K562 (cell line): ENCODE measurements around the gene GPR37L1. TPM values are rescaled to one million over a fixed set of nuclear protein-coding genes. Genes with fewer than 3 reads are reported as not detected.
A peak's percentile ranks its signal among the peaks of the same experiment; 100 is the strongest.

ENCODE experiments used
- CTBP1 ChIP-seq: fragments of 450-650 bp; IDR thresholded peaks from 2 replicates; pipeline ENCODE4 v1.6.1; 2016; ENCODE audit warnings: borderline replicate concordance
- GATAD2A ChIP-seq: fragments of 450-650 bp; IDR thresholded peaks from 2 replicates; pipeline ENCODE4 v1.6.1; 2017
- HEY1 ChIP-seq: fragments of 250-450 bp; sonication (Bioruptor Pico); IDR thresholded peaks from 2 replicates; pipeline ENCODE4 v1.5.0; 2020; ENCODE audit warnings: mild to moderate bottlenecking, moderate library complexity, borderline replicate concordance
- KDM1A ChIP-seq, 2 experiments: fragments of 450-650 bp; IDR thresholded peaks; 2 replicates each; pipeline ENCODE4 v1.6.1; 2016; ENCODE audit warnings: mild to moderate bottlenecking in 2 of 2
- L3MBTL2 ChIP-seq: fragments of 450-650 bp; IDR thresholded peaks from 2 replicates; pipeline ENCODE4 v1.6.1; 2016; ENCODE audit warnings: mild to moderate bottlenecking, moderate library complexity
- NEUROD1 ChIP-seq: fragments of 150-350 bp; IDR thresholded peaks from 2 replicates; pipeline ENCODE4 v1.6.1; 2014; ENCODE audit warnings: borderline replicate concordance, low read length, low read depth; ENCODE audit not compliant: partially characterized antibody
- NFE2 ChIP-seq: IDR thresholded peaks from 2 replicates; pipeline ENCODE4 v1.6.1; 2014; ENCODE audit warnings: antibody characterized with exemption, low read depth
- NR2C2 ChIP-seq, 2 experiments: fragments of 200-800 bp in 1 of 2; sonication (Bioruptor generic) in 1 of 2; sonication (generic) in 1 of 2; formaldehyde crosslinking in 1 of 2; IDR thresholded peaks; 2 replicates each; pipeline versions ENCODE4 v1.6.1 to v1.8.0; 2016 to 2022; ENCODE audit warnings: mild to moderate bottlenecking in 1 of 2, missing compliant biosample characterization in 1 of 2, missing genetic modification characterization in 1 of 2, missing genetic modification reagents in 1 of 2
- RNF219 ChIP-seq: fragments of 250-450 bp; sonication (Bioruptor Pico); IDR thresholded peaks from 2 replicates; pipeline ENCODE4 v1.5.0; 2022; ENCODE audit warnings: mild to moderate bottlenecking
- SLC30A9 ChIP-seq: fragments of 250-450 bp; sonication (Bioruptor Pico); IDR thresholded peaks from 2 replicates; pipeline ENCODE4 v1.8.0; 2022; ENCODE audit warnings: mild to moderate bottlenecking, moderate library complexity
- XRCC4 ChIP-seq: IDR thresholded peaks from one replicate; pipeline ENCODE4 v1.6.1; 2011; ENCODE audit not compliant: insufficient read depth, insufficient read length; ENCODE audit errors: extremely low read depth
- ZNF232 ChIP-seq: sonication (generic); formaldehyde crosslinking; IDR thresholded peaks from 2 replicates; pipeline ENCODE4 v1.8.0; 2022; ENCODE audit warnings: mild to moderate bottlenecking, missing genetic modification reagents
- ZNF644 ChIP-seq: fragments of 200-800 bp; sonication (Bioruptor generic); IDR thresholded peaks from 2 replicates; pipeline ENCODE4 v1.6.1; 2016; ENCODE audit warnings: low read depth, missing genetic modification characterization, missing compliant biosample characterization
- ZNF75A ChIP-seq: fragments of 450-650 bp; formaldehyde crosslinking; IDR thresholded peaks from 2 replicates; pipeline ENCODE4 v1.4.0; 2020; ENCODE audit warnings: mild to moderate bottlenecking
- polyA plus RNA-seq, 8 experiments: library from polyadenylated mRNA; depleted of rRNA in 4 of 8; stranded (reverse) in 5 of 8; unstranded in 3 of 8; fragments of >200 nt; fragmentation: Nextera tagmentation in 2 of 8; fragmentation: Illumina TruSeq in 1 of 8; extraction: Ambion mirVana in 2 of 8; extraction: Trizol in 1 of 8; gene quantifications; 2 replicates each; pipeline versions ENCODE4 v1.2.1 to v1.2.3, GENCODE V29; 2011 to 2014; ENCODE audit warnings: inconsistent platforms in 1 of 8, missing spikeins in 1 of 8
- total RNA-seq, 7 experiments: library from RNA; depleted of rRNA in 6 of 7; stranded (reverse); fragments of >200 nt in 6 of 7; fragmentation: Illumina TruSeq in 2 of 7; extraction: Trizol in 2 of 7; gene quantifications; 2 replicates each; pipeline versions ENCODE4 v1.2.1 to v1.2.3, GENCODE V29; 2011 to 2021; ENCODE audit warnings: low replicate concordance in 1 of 7
- TF ChIP-seq, protein P1 (sequence below): fragments of 450-650 bp; conservative IDR thresholded peaks from 2 replicates; pipeline ENCODE4 v1.6.1; 2016; ENCODE audit warnings: missing genetic modification characterization, low read depth, mild to moderate bottlenecking, missing compliant biosample characterization, moderate library complexity
- TF ChIP-seq, protein P2 (sequence below): fragments of 450-650 bp; IDR thresholded peaks from 2 replicates; pipeline ENCODE4 v1.6.1; 2016; ENCODE audit warnings: low read depth, mild to moderate bottlenecking, moderate library complexity
- TF ChIP-seq, protein P3 (sequence below): fragments of 450-650 bp; formaldehyde crosslinking; IDR thresholded peaks from 2 replicates; pipeline ENCODE4 v1.4.0; 2022; ENCODE audit warnings: mild to moderate bottlenecking, moderate library complexity
- TF ChIP-seq, protein P4 (sequence below), 2 experiments: fragments of 200-800 bp in 1 of 2; sonication (Bioruptor generic) in 1 of 2; sonication (generic) in 1 of 2; formaldehyde crosslinking in 1 of 2; IDR thresholded peaks in 1 of 2; conservative IDR thresholded peaks in 1 of 2; 2 replicates each; pipeline versions ENCODE4 v1.5.0 to v1.6.1; 2016 to 2020; ENCODE audit warnings: missing compliant biosample characterization in 1 of 2, missing genetic modification characterization in 1 of 2, missing genetic modification reagents in 1 of 2
- TF ChIP-seq, protein P5 (sequence below): sonication (generic); formaldehyde crosslinking; IDR thresholded peaks from 2 replicates; pipeline ENCODE4 v1.8.0; 2022; ENCODE audit warnings: missing genetic modification reagents, mild to moderate bottlenecking, borderline replicate concordance

GPR37L1 gene
- total and polyA plus RNA-seq, 9 of the 15 experiments (the other 6 are each of a cell fraction or from before 2014, with no cell fraction given), result not detected

- TF ChIP-seq, protein P1, sequence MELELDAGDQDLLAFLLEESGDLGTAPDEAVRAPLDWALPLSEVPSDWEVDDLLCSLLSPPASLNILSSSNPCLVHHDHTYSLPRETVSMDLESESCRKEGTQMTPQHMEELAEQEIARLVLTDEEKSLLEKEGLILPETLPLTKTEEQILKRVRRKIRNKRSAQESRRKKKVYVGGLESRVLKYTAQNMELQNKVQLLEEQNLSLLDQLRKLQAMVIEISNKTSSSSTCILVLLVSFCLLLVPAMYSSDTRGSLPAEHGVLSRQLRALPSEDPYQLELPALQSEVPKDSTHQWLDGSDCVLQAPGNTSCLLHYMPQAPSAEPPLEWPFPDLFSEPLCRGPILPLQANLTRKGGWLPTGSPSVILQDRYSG (tag), result peak; percentile 52; the same call in 1 of the 2 replicates
- TF ChIP-seq ZNF232 (CRISPR knock-in tag) (no peak), XRCC4 (no peak), L3MBTL2 (0 out of 2 replicates have a peak, but pooled peaks have one; percentile 8), NFE2 (peak; percentile 53), RNF219 (CRISPR knock-in tag) (0 out of 2 replicates have a peak, but pooled peaks have one; percentile 55), SLC30A9 (no peak), NR2C2 (CRISPR knock-in tag; IDR thresholded peaks at IDR 0.05) (no peak), NR2C2 (tag; IDR thresholded peaks at IDR 0.05) (0 out of 2 replicates have a peak, but pooled peaks have one; percentile 13), ZNF75A (CRISPR knock-in tag) (0 out of 2 replicates have a peak, but pooled peaks have one; percentile 43), NEUROD1 (peak; percentile 67), KDM1A (IDR thresholded peaks at IDR 0.05) (peak; percentile 85 to 93), ZNF644 (tag) (peak; percentile 91), GATAD2A (0 out of 2 replicates have a peak, but pooled peaks have one; percentile 23), HEY1 (peak; percentile 97), CTBP1 (peak; percentile 88)
- TF ChIP-seq, protein P2, sequence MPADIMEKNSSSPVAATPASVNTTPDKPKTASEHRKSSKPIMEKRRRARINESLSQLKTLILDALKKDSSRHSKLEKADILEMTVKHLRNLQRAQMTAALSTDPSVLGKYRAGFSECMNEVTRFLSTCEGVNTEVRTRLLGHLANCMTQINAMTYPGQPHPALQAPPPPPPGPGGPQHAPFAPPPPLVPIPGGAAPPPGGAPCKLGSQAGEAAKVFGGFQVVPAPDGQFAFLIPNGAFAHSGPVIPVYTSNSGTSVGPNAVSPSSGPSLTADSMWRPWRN, result peak; percentile 88
- TF ChIP-seq, protein P3, sequence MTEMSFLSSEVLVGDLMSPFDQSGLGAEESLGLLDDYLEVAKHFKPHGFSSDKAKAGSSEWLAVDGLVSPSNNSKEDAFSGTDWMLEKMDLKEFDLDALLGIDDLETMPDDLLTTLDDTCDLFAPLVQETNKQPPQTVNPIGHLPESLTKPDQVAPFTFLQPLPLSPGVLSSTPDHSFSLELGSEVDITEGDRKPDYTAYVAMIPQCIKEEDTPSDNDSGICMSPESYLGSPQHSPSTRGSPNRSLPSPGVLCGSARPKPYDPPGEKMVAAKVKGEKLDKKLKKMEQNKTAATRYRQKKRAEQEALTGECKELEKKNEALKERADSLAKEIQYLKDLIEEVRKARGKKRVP (CRISPR knock-in tag), result peak; percentile 75; the same call in 1 of the 2 replicates
- TF ChIP-seq, protein P4, sequence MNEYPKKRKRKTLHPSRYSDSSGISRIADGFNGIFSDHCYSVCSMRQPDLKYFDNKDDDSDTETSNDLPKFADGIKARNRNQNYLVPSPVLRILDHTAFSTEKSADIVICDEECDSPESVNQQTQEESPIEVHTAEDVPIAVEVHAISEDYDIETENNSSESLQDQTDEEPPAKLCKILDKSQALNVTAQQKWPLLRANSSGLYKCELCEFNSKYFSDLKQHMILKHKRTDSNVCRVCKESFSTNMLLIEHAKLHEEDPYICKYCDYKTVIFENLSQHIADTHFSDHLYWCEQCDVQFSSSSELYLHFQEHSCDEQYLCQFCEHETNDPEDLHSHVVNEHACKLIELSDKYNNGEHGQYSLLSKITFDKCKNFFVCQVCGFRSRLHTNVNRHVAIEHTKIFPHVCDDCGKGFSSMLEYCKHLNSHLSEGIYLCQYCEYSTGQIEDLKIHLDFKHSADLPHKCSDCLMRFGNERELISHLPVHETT (CRISPR knock-in tag; conservative IDR thresholded peaks at IDR 0.05 in 1 of 2, IDR thresholded peaks at IDR 0.05 in 1 of 2), result peak in 1 of 2 experiments; percentile 79; a peak in 2 of 4 replicates
- TF ChIP-seq, protein P5, sequence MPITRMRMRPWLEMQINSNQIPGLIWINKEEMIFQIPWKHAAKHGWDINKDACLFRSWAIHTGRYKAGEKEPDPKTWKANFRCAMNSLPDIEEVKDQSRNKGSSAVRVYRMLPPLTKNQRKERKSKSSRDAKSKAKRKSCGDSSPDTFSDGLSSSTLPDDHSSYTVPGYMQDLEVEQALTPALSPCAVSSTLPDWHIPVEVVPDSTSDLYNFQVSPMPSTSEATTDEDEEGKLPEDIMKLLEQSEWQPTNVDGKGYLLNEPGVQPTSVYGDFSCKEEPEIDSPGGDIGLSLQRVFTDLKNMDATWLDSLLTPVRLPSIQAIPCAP, result no peak
Observed at GRCh38 chr1:202076050-202076511, 46.6 kb upstream of the GPR37L1 start (continued).
